SU-DHL-6 (cell line): ENCODE measurements around the gene ZFAND2A.
"Not testable (repeated sequence)": the region's sequence is repeated elsewhere in the genome, so short reads cannot be mapped to it uniquely, and the experiment has no call there.

Source experiments
- H2AFZ ChIP-seq: fragments of 200-600 bp; sonication (generic); 2 replicates; pipeline ENCODE4 v1.6.1; 2014; ENCODE audit warnings: low read depth, mild to moderate bottlenecking, moderate library complexity, mixed read lengths, antibody characterized with exemption, low read length; ENCODE audit not compliant: severe bottlenecking
- H3F3A ChIP-seq: fragments of 200-600 bp; shearing (Covaris generic); 2 replicates; pipeline ENCODE4 v1.6.0; 2016; ENCODE audit warnings: antibody characterized with exemption, mild to moderate bottlenecking; ENCODE audit not compliant: insufficient read depth
- H3K27ac ChIP-seq: fragments of 200-600 bp; sonication (generic); 2 replicates; pipeline ENCODE4 v1.5.1; 2016; ENCODE audit warnings: low read depth, mild to moderate bottlenecking, low read length, moderate library complexity, mixed read lengths
- H3K27me3 ChIP-seq: fragments of 200-600 bp; sonication (generic), shearing (Covaris generic); 2 replicates; pipeline ENCODE4 v1.6.0; 2014; ENCODE audit warnings: mild to moderate bottlenecking, low read length
- H3K36me3 ChIP-seq: fragments of 200-600 bp; sonication (generic); 2 replicates; pipeline ENCODE4 v1.6.1; 2014; ENCODE audit warnings: mild to moderate bottlenecking, low read length, mixed read lengths
- H3K4me2 ChIP-seq: fragments of 300-600, 200-600 bp; shearing (Covaris generic), sonication (generic); 2 replicates; pipeline ENCODE4 v1.6.0; 2014; ENCODE audit warnings: low read length, low read depth, mild to moderate bottlenecking; ENCODE audit not compliant: poor library complexity, severe bottlenecking
- H3K4me3 ChIP-seq: fragments of 200-600 bp; sonication (generic); 2 replicates; pipeline ENCODE4 v1.5.1; 2014; ENCODE audit warnings: antibody characterized with exemption, low read length, mild to moderate bottlenecking, mixed read lengths; ENCODE audit not compliant: insufficient read depth, poor library complexity, severe bottlenecking
- H3K79me2 ChIP-seq: fragments of 200-600 bp; sonication (generic); 2 replicates; pipeline ENCODE4 v1.6.1; 2014; ENCODE audit warnings: mild to moderate bottlenecking, low read length, moderate library complexity; ENCODE audit not compliant: insufficient read depth
- H3K9ac ChIP-seq: fragments of 200-600 bp; sonication (generic); 2 replicates; pipeline ENCODE4 v1.7.0; 2014; ENCODE audit warnings: mild to moderate bottlenecking, low read length
- H3K9me2 ChIP-seq: fragments of 200-600 bp; sonication (generic); replicated peaks from 2 replicates; pipeline ENCODE4 v1.6.1; 2014; ENCODE audit warnings: low read length; ENCODE audit not compliant: insufficient read depth
- H3K9me3 ChIP-seq: fragments of 200-600 bp; sonication (generic); 2 replicates; pipeline ENCODE4 v1.6.1; 2014; ENCODE audit warnings: low read length, mixed read lengths; ENCODE audit not compliant: insufficient read depth
- H4K20me1 ChIP-seq: fragments of 200-600 bp; sonication (generic); 2 replicates; pipeline ENCODE4 v1.6.1; 2014; ENCODE audit warnings: low read depth, mild to moderate bottlenecking, antibody characterized with exemption, low read length, moderate library complexity, mixed read lengths
- CTCF ChIP-seq: fragments of 200-600 bp; sonication (generic); IDR thresholded peaks from one replicate; pipeline ENCODE4 v1.5.1; 2017; ENCODE audit warnings: antibody characterized with exemption, mild to moderate bottlenecking, low read length, moderate library complexity; ENCODE audit not compliant: insufficient read depth, poor library complexity, severe bottlenecking
- EZH2phosphoT487 ChIP-seq: fragments of 200-600 bp; sonication (generic), shearing (Covaris generic); conservative IDR thresholded peaks from 2 replicates; pipeline ENCODE4 v1.6.1; 2018; ENCODE audit warnings: mild to moderate bottlenecking, antibody characterized with exemption, low read length, moderate library complexity, mixed read lengths

ZFAND2A gene

GRCh38 chr7:1204460-1205140, 44.6 kb upstream of the ZFAND2A start:
- no peaks in the 10 kb centered on the region for H3F3A ChIP-seq
- TF ChIP-seq CTCF (no peak), EZH2phosphoT487 (no peak)
- H3K9ac ChIP-seq = no peak overlapping the region
- no peak overlapping the region for H3K27ac ChIP-seq
- no peaks in the 10 kb centered on the region; the same call in 1 of the 2 replicates for H3K27me3 ChIP-seq
- H3K9me3 ChIP-seq = no peaks in the 10 kb centered on the region
- H4K20me1 ChIP-seq = no peaks in the 10 kb centered on the region
- H3K4me2 ChIP-seq = no peak overlapping the region
- no peak overlapping the region for H3K4me3 ChIP-seq
- no peaks in the 10 kb centered on the region for H3K36me3 ChIP-seq
- no peaks in the 10 kb centered on the region for H3K79me2 ChIP-seq
- H3K9me2 ChIP-seq = no peaks in the 10 kb centered on the region
- H2AFZ ChIP-seq = no peak overlapping the region

GRCh38 chr7:1202914-1203313, 42.9 kb upstream of the ZFAND2A start:
- H3K36me3 ChIP-seq, H3K4me3 ChIP-seq, H3F3A ChIP-seq, H3K27me3 ChIP-seq, H3K9ac ChIP-seq, H3K9me3 ChIP-seq, H3K4me2 ChIP-seq, H3K9me2 ChIP-seq, H3K27ac ChIP-seq, H2AFZ ChIP-seq, H4K20me1 ChIP-seq, H3K79me2 ChIP-seq: not testable (repeated sequence)

GRCh38 chr7:1201916-1202315, 41.9 kb upstream of the ZFAND2A start:
- H3K36me3 ChIP-seq = no peaks in the 10 kb centered on the region
- no peaks in the 10 kb centered on the region for H3K79me2 ChIP-seq
- H3K4me2 ChIP-seq = no peak overlapping the region
- no peak overlapping the region for H2AFZ ChIP-seq
- H3K27ac ChIP-seq = no peak overlapping the region
- H3F3A ChIP-seq = no peaks in the 10 kb centered on the region
- TF ChIP-seq CTCF = no peak
- TF ChIP-seq EZH2phosphoT487 = no peak
- no peaks in the 10 kb centered on the region; the same call in 1 of the 2 replicates for H3K27me3 ChIP-seq
- no peak overlapping the region for H3K4me3 ChIP-seq
- H4K20me1 ChIP-seq = no peaks in the 10 kb centered on the region
- no peaks in the 10 kb centered on the region for H3K9me3 ChIP-seq
- no peaks in the 10 kb centered on the region for H3K9me2 ChIP-seq
- H3K9ac ChIP-seq = no peak overlapping the region

- Histone ChIP-seq H3F3A (no peaks in the 10 kb centered on the region), H3K4me2 (no peak overlapping the region), H3K4me3 (no peak overlapping the region), H2AFZ (no peak overlapping the region), H3K79me2 (no peaks in the 10 kb centered on the region), H3K9me3 (no peaks in the 10 kb centered on the region), H3K9ac (no peak overlapping the region), H3K27me3 (no peaks in the 10 kb centered on the region; the same call in 1 of the 2 replicates), H4K20me1 (no peaks in the 10 kb centered on the region), H3K36me3 (no peaks in the 10 kb centered on the region), H3K27ac (no peak overlapping the region), H3K9me2 (no peaks in the 10 kb centered on the region)
- TF ChIP-seq EZH2phosphoT487 (no peak), CTCF (no peak)
These were observed 40.0 kb upstream of the ZFAND2A start for GRCh38 chr7:1200045-1200444.
